Forelimb muscle (tissue), 1 donor: ENCODE results near the gene SP100. TPM values are rescaled to one million over a fixed set of nuclear protein-coding genes. Genes with fewer than 3 reads are reported as not detected.
"Not testable (repeated sequence)": the region's sequence is repeated elsewhere in the genome, so short reads cannot be mapped to it uniquely, and the experiment has no call there.

Source experiments
- DNase-seq: peaks from one replicate; pipeline ENCODE4 v3.0.0-alpha.2; 2013; ENCODE audit warnings: low read depth
- polyA plus RNA-seq: library from polyadenylated mRNA; unstranded; fragments of 120-200 nt; gene quantifications from one replicate; pipeline ENCODE4 v1.2.1, GENCODE V29; 2013; ENCODE audit not compliant: insufficient read length

SP100 gene
- polyA plus RNA-seq, 1 donor: 20.5 TPM

DNA sequence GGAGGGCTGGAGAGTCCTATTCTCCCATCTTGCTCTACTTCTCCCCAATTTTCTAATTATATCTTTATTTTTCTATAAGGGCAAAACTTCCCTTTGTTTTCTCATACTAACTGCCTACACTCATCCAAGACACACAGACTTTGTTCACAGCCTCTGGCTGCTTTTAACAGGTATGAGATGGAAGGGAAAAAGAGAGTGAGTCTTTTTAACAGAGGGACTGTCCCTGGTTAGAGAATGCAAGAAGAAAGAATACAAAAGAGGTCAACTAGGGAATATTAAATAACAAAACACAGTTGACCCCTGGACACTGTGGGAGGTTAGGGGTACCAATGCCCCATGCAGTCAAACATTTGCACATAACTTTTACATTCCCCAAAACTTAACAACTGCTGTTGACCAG, 41.8 kb downstream of the SP100 start:
- DNase-seq: no peak

DNA sequence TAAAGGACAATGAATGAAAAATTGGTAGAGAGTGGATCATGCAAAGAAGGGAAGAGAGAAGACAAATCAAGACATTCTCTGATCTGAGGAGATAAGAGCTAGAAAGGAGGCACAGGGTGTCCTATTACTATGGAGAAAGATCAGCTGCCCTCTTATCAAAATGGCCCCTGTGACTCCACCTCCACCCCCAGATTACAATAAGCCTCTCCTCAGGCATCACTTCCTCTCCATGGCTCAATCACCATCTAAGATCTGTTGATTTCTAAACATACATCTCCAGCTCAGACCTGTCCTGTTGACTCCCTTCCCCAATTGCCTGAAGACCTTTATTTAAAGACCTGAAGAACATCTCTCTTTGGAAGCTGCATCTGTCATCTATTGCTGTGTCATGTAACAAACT, 43.2 kb downstream of the SP100 start:
- no peak for DNase-seq

DNA sequence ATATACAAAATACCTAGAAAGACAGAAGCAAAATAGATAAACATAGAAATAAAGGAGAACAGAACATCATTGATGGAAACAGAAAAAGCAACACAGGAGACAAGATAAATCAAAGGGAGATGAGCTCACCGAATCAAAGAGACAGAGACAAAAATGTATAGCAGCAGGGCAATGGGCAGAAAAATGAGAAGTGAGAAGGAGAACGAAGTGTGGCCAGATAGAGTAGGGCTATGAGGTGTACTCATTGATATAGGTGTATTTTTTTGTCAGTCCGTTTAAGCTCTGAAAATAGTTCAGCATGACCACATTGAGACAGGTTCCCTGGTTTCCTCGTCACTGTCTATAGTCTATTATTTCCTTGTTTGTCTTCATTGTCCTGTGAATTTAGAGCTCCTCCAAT, 55.1 kb downstream of the SP100 start:
- no peak for DNase-seq

DNA sequence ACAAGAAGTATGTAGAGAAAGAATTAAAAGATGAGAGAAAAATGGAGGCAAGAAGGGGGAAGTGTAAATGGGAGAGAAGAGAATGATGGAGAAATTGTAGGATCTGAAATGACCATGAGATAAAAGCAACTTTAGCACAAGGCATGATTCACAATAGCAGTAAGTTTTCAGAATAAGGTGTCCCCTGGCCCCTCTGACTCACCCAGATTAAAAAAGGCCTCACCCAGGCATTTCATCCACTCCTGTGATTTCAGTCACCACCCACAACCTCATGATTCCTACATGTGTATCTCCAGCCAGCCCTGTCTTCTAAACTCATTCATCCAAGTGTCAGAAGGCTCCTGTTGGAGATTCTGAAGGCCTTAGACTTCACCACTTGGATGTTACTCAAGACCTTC, 56.6 kb downstream of the SP100 start:
- no peak for DNase-seq

DNA sequence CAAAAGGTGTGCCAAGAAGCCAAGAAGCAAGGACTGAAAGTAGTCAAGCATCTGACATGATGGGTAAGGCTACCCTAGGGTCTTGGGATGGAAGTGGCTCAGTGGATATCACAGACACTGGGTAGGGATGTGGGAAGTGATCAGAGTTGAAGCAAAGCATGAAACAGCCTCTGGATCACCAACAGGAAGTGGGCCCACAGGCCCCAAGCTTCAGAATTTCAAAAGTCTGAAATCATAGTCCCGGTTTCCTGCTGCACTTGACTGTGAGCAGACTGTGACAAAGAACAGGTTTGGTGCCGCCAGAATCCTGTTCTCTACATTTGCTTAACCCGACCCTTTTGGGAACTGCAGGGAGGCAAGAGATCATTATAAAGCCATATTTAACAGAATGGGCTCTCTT, 57.4 kb downstream of the SP100 start:
- DNase-seq: no peak

DNA sequence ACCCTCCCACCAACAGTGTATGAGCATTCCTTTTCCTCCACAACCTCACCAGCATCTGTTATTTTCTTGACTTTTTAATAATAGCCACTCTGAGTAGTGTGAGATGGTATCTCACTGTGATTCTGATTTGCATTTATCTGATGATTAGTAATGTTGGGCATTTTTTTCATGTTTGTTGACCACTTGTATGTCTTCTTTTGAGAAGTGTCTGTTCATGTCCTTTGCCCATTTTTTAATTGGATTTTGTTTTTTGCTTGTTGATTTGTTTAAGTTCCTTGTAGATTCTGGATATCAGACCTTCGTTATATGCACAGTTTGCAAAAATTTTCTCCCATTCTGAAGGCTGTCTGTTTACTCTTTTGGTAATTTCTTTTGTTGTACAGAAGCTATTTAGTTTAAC, 59.1 kb downstream of the SP100 start:
- no peak for DNase-seq

DNA sequence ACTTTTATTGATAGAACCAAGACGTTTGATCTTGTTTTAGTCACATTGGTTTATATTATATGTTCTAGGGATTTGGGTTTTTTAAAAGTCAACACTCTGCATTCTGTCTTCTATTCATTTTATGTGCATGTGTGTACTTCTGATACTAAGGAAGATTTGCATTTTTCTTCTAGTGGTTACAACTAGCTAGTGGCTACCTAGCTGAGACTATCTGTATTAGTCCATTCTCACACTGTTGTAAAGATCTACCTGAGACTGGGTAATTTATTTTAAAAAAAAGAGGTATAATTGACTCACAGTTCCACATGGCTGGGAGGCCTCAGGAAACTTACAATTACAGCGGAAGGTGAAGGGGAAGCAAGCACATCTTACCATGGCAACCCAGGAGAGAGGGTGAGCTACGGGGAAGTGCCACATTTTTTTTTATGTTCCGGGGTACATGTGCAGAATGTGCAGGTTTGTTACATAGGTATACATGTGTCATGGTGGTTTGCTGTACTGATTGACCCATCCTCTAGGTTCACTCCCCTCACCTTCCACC, 69.9 kb downstream of the SP100 start:
- DNase-seq: no peak

DNA sequence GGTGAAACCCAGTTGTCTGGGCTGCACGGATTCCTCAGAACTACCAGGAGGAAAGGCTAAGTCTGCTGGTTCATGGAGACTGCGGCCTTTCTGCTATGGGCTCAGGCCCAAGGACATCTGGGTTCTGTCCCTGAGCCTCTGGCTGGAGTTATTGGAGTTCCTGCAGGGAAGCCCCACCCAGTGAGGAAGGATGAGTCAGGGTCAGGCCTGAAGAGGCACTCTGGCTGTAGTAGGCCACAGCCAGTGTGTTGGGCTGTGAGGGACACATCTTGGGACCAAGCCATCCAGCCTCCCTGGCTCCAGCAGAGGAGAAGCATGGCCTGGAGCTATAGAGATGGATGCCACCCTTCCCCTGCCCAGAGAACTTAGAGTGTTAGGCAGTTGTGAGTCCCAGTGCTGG, 75.2 kb downstream of the SP100 start:
- DNase-seq: not testable (repeated sequence)

DNA sequence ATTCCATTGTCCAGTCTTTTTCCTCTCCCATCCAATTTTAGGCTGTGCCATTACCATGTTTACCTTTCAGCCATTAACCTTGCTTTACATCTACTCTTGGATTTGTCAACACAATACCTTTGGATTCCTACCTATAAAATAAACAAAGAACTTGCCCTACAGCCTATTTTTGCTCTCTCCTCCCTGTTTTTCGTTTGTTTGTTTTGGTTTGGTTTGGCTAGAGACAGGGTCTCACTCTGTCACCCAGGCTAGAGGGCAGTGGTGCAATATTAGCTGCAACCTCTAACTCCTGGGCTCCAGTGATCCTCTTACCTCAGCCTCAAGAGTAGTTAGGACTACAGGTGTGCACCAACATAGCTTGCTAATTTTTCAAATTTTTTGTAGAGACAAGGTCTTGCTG, 76.1 kb downstream of the SP100 start:
- DNase-seq: no peak

DNA sequence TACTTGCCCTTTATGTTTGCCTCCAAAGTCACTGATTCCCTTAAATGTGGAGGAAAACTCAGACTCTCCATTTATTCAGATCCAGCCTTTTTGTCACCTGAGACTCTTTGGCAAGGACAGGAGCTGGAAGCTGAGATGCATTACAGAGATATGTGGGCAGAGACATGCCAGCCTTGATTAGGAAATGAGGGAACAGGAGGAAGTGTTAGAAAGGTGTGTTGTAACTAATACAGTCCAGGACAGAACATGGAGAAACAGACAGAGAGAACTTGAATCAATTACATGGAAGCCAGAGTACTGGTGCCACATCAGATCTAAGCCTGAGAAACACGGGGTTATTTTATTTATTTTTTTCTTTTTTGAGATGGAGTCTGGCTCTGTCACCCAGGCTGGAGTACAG, 79.0 kb downstream of the SP100 start:
- no peak for DNase-seq

DNA sequence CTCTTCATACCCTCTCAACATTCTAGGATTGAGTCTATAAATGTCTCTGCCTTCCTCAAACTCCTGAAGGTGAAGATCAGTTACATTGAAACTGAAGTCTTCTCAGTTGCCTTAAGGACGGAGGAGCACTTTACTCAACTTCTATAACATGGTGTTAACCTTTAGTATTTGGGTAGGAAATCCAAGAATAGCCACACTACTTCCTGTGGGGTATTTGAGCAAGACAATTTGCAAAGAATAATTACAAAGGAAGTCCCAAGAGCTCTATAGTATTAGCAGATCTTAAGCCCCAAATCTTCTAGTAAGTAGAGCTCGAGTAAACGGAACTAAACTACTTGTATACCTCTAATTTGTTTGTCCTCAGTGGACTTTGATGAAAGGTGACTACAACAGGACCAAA, 80.9 kb downstream of the SP100 start:
- DNase-seq: no peak

DNA sequence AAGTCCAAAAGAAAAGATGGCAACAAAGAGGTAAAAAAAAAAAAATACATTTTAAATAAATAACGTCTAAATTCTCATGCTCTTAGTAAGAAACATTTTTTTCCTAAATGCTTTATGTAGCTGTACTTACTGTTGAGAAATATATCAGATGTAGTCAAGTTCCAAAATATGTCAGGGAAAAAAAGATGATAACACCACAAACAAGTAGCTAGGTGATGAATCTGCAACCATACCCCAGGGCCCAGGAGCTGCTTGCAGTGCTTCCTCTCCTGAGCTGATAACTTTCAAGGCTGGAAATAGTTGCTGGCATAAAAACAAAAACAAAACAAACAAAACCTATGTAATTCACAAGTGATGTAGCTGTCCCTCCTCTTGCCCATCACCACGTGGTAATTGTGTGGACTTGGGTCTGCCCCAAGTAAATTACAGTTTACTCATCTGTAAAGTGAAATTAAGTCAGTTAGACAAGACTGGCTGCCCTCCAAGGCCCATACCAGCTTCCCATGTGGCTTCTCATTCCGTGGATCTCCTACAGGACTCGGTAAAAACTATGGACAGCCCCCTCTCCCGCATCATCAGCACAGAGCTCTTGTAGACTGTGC, 82.6 kb downstream of the SP100 start:
- DNase-seq: no peak

DNA sequence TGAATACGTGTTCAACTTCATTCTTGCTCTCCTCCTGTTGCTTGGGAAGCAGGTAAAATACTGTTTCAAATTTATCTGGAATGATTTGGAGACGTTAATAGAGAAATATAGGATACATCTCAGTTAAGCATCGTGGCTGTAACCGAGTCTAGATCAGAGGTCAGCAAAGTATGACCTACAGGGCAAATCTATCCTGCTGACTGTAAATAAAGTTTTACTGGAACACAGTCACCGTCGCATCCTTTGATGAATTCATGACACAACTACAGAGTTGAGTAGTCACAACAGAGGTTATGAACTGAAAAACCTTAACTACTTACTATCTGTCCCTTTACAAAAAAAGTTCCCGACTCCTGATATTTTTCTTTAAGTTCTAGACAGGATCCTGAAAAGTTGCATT, 86.6 kb downstream of the SP100 start:
- DNase-seq: no peak

DNA sequence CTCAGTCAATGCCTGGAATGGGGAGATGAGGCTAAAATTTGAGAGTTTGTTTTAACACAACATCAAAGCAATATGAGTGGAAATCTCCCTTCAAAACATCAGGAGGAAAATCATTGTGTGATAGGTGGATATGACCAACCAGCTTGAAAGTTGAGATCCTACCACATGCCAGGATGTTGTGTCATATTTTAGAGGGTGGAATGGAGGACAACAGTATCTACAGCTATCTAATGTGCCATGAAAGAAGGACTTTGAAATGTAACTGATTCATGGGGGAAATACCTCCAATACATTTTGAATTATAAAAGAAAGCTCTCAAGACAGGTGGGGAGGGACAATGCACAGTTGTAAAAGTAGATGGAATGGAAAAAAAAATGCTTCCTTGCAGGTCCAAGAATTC, 87.8 kb downstream of the SP100 start:
- DNase-seq: no peak

DNA sequence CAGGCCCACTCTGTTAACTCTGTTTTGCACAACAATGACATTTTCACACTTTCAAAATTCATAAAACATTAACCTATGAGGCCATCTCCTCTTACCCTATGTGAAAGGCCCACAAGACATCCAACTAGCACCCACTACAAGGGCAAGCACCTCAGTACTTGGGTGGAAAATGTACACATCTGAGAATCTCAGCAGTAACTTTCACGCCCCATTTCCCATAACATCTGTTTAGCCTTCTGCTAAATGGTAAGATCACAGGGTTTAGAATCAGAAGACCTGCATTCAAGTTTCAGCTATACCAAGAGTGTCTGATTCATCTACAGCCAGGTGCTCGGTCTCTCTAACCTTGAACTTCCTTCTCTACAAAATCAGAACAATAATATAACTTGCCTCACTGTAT, 89.2 kb downstream of the SP100 start:
- DNase-seq: no peak

DNA sequence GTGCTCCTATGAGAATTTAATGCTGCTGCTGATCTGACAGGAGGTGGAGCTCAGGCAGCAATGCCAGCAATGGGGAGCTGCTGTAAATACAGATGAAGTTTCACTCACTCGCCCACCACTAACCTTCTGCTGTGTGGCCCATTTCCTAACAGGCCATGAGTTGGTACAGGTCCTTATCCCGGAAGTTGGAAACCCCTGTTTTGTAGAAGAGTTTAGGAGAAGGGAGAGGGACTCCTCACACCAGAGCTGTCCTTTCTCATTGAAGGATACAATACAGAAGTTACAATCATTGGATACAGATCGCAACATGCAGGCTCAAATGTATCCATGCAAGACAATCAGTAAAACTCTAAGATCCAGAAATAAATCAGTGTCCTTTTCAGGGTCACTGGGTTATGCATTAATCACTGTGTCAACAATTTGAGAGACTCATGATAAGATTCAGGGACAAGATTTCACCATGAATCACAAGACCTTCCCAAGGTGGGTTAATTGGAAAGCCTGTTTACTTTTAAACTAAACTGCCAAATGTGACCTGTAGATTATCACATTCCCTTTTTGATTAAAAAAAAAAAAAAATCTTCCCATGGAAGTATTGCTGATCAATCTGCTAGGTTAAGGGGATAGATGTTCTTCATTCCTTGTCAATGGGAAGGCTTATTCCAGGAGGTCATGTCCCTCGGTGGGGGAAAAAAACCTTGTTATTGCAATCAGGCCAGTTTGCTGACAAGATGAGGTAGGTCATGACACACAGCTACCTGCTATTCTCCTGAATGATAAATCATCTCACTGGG, 97.2 kb downstream of the SP100 start:
- DNase-seq: no peak

DNA sequence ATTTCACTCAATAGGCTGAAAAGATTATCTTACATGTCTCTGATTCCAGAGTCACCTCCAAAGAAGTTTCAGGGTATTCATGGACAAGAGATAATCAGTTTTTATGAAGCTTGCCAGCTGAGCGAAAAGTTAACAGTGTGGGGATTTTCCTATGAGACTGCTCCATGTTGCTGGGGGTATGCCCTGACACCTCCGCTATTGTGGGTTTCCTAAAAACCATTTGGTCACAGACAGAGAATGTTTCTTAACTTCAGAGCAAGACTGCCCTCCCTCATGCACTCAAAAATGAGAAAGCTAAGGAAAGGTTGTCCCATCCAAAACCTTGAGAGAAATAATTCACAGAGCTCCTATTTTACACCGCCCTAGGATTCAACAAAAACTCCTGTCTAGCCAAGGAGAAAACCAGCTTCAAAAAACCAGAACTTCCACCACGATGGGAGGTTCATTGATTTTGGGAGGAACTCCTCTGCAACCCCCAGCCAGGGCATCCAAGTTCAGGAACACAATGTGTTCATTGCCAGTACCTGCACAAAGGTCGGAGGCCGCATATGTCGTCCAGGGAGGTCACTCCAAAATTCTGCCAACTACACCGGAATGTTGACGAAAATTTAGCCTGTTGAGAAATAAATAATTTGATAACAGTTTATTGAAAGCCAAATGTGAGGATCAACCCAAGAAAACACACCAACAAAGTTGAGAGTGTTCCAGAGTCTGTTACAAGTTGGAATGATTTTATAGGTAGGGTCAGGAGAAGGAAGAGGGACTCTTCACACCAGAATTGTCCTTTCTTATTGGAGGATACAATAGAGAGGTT, 104.3 kb downstream of the SP100 start:
- no peak for DNase-seq

DNA sequence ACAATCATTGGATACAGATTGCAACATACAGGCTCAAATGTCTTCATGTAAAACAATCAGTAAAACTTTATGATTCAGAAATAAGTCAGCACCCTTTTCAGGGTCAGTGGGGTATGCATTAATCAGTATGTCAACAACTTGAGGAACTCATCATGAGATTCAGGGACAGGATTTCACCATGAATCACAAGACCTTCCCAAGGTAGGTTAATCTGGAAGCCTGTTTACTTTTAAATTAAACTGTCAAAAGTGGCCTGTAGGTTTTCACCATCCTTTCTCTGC, 104.8 kb downstream of the SP100 start:
- no peak for DNase-seq

DNA sequence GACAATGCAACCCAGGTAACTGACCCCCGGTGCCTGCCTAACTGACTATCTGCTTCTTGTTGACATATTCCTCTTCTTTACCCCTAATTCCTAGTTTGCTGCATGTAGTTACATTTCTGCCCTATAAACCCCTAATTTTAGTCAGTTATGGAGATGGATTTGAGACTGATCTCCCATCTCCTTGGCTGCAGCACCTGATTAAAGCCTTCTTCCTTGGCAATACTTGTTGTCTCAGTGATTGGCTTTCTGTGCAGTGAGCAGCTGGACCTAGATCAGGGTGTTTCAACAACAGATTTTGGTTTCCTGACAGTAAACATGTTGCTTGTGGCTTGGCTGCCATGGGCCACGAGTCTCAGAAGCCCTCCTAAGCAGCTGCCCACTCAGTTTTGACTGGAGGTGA, 105.4 kb downstream of the SP100 start:
- DNase-seq: no peak

DNA sequence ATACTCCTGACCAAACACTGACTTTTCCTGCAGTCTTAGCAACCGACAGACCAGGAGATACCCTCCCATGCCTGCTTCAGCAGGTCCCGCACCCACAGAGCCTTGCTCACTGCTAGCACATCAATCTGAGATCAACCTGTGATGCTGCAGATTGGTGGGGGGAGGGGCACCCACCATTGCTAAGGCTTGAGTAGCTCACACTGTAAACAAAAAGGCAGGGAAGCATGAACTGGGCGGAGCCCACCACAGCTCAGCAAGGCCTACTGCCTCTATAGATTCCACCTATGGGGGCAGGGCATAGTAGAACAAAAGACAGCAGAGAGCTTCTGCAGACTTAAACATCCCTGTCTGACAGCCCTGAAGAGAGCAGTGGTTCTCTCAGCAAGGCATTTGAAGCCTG, 109.7 kb downstream of the SP100 start:
- DNase-seq: no peak

DNA sequence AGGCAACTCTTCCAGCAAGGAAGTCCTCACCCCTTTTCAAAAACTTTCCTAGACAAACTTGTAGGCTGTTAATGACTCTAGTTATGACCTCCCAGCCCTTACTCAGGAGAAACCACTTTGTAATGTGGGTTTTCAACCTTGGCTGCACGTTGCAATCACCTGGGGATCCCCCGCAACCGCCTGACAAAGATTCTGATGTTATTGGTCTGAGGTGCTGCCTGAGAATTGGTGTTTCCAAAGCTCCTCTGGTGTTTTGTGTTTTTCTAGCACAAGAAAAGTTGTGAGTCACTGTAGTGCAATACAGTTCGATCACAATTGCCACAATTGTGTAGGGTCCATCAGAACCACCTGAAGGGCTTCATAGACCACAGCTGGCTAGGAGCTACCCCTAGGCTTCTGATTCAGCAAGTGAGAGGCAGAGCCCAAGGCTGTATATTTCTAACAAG, 121.6 kb downstream of the SP100 start:
- no peak for DNase-seq

DNA sequence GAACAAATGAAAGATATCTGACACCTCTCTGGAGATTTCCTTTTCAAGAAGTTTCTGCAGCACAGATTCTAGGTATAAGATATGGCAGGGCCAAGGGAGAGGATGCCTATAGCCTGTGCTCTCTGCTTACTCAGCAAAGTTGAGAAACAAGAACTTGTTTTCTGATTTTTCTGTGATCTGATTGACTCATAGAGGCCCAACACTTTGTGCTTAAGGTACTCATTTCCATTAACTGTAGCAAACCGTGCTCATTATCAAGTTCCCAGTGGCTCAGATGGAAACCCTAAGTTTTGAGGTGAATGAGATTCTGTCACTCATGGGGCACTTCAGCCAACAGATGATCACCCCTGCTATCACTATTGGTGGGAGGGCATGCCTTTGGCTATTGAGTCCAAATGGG, 124.3 kb downstream of the SP100 start:
- DNase-seq: no peak

DNA sequence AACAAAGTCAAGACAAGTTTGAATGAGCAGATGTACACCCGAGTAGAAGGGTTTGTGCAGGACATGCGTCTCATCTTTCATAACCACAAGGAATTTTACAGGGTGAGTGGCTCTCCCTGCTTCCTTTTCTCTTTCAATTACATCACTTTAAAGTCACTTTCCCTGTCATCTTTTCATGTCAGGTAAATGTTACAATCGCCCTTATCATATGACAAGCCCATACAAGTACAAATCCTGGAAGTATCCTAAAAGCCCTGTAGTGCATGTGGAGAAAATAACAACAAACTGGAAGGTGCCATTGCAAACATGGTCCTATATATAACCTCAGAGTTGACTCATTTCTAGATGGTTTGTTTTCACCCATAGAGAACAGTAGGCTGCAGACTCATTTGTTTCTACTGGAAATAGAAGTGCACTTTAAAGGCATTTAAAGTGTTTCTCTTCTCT, 126.0 kb downstream of the SP100 start:
- DNase-seq: no peak
